GM10266 (cell line): Measurements from ENCODE around the gene SCG3.

Source experiments
- DNase-seq: peaks from one replicate; pipeline ENCODE4 v3.0.0; 2012; ENCODE audit errors: extremely low spot score
- TF ChIP-seq, protein P1 (sequence below): IDR thresholded peaks from 2 replicates; pipeline ENCODE4 v1.5.1; 2012; ENCODE audit warnings: mild to moderate bottlenecking, low read depth; ENCODE audit not compliant: control insufficient read depth, insufficient read depth; ENCODE audit errors: missing control alignments

SCG3 gene

DNA sequence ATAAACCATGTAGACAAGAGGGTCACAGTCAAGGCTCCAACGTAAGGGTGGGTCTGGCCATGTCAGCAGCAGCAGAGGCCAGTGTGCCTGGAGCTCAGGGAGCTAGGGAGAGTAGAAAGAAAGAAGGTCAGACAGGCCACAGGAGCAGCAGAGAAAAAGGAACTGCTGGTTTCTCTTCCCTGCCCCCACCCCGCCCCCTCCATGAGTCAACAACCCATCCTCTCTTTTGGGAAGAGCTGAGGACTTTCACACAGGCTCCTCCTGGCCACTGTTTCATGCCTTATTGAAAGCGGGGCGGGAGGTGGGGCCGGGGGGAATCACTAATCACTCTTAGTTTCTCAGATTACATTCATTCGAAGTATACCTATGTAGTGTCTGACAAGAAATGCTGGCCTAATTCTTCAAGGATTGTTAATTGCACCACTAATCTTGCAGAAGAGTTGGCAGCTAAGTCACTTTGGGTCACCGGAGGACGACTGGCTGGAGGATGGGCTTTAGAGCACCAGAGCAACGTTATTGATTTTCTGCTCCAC lies 9.1 kb upstream of the SCG3 start:
- TF ChIP-seq, protein P1, sequence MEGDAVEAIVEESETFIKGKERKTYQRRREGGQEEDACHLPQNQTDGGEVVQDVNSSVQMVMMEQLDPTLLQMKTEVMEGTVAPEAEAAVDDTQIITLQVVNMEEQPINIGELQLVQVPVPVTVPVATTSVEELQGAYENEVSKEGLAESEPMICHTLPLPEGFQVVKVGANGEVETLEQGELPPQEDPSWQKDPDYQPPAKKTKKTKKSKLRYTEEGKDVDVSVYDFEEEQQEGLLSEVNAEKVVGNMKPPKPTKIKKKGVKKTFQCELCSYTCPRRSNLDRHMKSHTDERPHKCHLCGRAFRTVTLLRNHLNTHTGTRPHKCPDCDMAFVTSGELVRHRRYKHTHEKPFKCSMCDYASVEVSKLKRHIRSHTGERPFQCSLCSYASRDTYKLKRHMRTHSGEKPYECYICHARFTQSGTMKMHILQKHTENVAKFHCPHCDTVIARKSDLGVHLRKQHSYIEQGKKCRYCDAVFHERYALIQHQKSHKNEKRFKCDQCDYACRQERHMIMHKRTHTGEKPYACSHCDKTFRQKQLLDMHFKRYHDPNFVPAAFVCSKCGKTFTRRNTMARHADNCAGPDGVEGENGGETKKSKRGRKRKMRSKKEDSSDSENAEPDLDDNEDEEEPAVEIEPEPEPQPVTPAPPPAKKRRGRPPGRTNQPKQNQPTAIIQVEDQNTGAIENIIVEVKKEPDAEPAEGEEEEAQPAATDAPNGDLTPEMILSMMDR, result no peak
- DNase-seq, result no peak

DNA sequence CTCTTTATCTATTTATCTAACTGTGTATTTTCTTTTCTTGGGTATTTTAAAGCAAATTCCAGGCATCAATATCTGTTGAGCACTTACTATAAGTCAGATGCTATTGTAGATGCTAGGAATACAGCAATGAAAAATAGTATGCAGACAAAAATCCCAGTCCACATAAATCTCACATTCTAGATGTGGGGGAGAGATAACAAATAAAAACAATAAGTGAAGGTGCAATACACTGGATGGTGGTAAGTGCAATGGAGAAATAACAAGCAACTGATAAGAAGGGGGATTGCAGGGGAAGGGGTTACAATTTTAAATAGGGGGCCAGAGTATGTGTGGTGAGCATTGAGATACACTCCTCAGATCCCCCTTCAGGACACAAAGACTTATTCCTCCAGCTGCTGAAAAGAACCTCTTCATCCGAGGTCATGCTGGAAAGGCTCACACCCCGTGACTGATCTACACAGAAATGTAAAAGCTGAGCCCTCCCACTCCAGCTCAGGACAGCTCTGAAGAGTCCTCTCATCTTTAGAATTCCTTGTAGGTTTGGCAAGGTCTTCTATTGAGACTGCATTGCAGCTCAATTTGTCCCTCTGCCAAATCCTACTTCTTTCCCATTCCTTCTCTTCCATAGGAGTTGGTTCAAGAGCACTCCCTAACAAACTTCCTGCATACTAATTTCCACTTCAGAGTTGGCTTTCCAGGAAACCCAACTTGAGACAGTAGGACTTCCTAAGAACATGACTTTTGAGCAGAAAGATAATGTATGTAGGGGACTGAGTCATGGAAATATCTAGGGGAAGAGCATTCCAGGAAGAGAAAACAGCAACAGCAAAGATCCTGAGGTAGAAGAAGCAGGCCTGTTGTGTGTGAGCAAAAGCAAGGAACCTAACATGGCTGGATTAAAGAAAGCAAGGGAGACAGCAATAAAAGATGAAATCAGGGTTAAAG lies 8.1 kb upstream of the SCG3 start:
- TF ChIP-seq, protein P1, result no peak
- no peak for DNase-seq

DNA sequence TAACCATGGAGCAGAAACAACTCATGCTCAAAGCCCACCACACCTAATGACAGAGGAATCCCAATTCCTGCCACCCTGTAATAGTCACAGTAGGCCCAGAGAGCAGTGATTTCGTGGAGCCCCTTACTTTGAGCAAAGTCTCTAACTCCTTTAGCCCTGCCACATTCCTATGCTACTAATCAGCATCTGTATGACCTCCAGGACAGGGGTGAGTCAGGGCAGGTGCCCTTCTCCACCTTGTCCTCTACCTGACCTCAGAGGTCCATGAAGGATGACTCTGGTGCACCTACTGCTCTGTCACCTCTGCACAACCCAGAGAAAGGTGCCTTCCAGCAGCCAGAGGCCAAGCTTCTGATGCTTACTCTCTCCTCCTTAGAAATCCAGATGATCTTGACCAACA lies 6.1 kb upstream of the SCG3 start:
- DNase-seq, result no peak
- TF ChIP-seq, protein P1, result no peak

DNA sequence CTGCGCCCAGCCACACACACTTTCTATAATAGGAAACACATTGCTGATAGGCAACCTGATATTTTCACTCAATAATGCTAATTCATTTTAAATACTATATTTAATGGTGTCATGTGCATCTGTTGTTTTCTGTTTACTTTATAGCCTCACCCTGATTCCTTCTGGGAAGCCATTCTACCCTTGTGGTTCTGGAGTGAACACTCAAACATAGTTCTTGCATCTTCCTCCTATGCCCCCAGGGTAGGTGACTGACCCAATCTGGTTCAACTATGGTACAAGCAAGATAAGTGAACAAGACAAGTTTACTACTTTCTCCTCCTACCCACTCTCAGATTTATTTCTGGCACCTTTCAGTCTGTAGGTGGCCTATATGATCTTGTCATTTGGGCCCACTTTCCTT lies 4.3 kb upstream of the SCG3 start:
- TF ChIP-seq, protein P1, result no peak
- DNase-seq, result no peak

DNA sequence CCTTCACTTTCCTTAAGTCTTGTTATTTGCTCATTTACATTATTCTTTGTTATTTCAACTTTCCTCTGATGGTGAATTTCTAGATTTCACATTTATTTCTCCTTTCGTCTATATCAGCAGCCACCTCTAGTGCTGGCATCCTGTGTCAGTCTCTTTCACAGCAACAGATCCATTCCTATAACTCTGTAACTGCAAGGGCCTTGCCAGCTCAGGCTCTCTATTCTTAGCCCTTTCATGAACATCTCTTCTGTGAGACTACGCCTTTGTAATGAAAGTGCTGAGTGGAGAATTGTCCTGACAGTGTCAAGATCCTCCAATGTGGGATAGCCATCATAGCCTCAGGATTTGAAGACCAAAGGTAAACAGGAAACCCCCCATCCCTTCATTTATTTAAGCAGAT lies 3.9 kb upstream of the SCG3 start:
- DNase-seq, result no peak
- TF ChIP-seq, protein P1, result no peak

DNA sequence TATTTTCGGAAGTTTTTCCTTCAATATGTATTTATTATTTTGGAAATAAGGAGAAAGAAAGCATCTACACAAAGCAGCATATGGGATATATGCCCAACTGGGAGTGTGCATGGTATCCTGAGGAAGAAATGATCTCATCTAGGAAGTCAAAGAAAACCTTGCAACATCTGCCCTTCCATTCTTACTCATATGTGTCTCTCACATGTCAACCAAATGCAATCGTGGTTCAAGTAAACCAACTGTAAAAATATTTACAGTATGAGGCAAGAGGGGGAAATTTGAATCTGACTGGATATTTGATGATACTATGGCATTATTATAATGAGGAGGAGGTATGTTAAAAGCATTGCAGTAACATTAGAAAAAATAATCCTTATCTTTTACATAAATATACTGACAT lies 3.2 kb upstream of the SCG3 start:
- no peak for DNase-seq
- TF ChIP-seq, protein P1, result no peak

DNA sequence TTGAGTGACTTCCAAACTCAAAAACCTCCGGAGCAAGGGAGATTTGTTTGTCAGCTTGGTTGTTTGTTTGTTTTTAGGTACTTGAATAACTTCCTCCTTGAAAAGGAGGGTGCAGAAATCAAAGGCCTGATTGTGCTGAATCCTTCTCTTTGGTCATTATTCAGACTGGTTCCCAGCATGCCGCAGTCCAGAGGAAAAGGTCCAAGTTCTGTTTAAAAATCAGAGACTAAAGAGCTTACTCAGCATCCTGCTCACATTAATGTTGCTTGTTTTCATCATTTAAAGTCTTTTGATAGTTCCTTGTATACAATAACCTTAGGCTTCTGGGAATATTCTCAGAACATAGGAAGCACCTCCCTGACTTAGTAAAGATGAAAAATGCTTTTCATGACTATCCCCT lies 982 bp upstream of the SCG3 start:
- DNase-seq, result no peak
- TF ChIP-seq, protein P1, result no peak
